Skeletal muscle cell (primary cell): ENCODE data around the gene LIPJ.

Experiments
- DNase-seq: peaks from one replicate; pipeline ENCODE4 v3.0.0-alpha.2; 2010; ENCODE audit warnings: low read depth
- H3K4me3 ChIP-seq: 2 replicates; pipeline ENCODE4 v1.5.1; 2011; ENCODE audit warnings: low read depth, mild to moderate bottlenecking, control low read depth, low read length, moderate library complexity

Gene LIPJ

GRCh38 chr10:88592381-88592780 is 5.8 kb downstream of the LIPJ start:
- no peak overlapping the region for H3K4me3 ChIP-seq
- no peak for DNase-seq

DNA sequence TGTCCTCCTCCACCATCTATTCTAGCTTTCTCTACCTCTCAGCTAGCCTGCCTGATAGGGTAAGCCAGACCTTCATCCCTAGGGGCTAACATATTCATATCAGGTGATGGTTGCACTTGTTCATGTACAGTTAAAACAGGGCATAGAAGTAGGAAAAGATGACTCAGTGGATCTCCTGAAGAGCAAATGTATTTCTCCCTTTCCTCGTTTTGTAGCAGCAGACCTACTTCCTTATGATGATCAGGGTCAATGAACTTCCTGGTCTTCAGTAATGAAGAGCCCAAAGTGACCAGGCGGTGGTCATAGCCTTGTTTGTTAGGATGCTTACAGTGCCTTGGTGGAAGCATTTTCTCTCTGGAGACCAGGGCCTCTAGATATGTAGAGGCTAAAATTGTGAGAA is 6.3 kb downstream of the LIPJ start:
- no peak overlapping the region for H3K4me3 ChIP-seq
- DNase-seq = no peak

DNA sequence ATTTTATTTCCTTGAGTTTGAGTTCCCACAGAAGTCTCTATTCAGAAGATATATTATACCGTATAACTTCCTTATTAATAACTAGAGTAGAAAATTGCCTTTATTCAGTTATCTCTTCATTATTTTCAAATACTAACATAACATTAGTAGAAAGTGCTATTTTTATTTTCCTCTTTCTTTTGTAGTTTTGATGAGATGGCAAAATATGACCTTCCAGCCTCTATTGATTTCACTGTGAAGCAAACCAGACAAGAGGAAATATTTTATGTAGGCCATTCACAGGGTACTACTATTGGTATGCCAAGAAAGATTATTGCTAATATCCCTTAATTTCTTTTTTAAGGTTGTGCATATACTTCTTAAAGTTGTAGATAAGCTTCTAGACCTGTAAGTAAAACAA is 7.9 kb downstream of the LIPJ start:
- no peak overlapping the region for H3K4me3 ChIP-seq
- no peak for DNase-seq

DNA sequence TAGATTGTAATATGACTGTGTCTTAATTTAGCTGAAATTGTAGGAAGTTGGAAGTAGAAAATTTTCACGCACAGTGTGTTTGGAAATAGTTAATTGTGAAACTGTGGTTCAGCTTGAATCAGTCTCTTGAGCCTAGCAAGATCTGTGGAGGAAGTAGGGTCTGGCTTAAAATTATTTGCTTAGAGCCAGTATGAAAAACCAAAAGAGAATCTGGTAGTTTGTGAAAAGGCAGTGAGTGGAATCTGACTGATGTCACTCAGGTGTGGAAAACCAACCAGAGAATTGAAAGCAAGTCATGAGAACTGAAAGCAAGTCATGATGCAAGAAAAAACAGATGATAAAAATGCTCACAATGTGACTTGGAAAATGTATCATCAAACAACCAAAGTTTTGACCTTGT is 11.5 kb downstream of the LIPJ start:
- no peak overlapping the region for H3K4me3 ChIP-seq
- no peak for DNase-seq

- DNase-seq = no peak
- H3K4me3 ChIP-seq = no peak overlapping the region
These were observed 21.6 kb downstream of the LIPJ start for GRCh38 chr10:88608052-88608732.

DNA sequence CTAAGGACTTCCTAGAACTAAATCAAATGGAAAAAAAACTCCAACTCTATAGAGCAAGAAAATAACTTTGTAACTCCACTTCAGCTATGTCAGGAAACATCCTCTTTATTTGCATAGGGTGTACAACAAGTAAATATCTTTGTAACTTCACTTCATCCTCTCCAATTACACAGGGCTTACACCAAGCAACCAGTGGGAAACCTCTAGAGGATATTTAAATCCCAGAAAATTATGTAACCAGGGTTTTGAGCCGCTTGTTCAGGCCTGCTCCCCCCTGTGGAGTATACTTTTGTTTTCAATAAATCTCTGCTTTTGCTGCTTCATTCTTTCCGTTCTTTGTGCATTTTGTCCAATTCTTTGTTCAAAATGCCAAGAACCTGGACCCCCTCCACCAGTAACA is 22.2 kb downstream of the LIPJ start:
- no peak overlapping the region for H3K4me3 ChIP-seq
- DNase-seq = no peak

- no peak overlapping the region for H3K4me3 ChIP-seq
- no peak for DNase-seq
These were observed 29.9 kb downstream of the LIPJ start for GRCh38 chr10:88616250-88616977.

GRCh38 chr10:88617772-88618300 is 31.3 kb downstream of the LIPJ start:
- no peak for DNase-seq

GRCh38 chr10:88618496-88618895 is 31.9 kb downstream of the LIPJ start:
- no peak overlapping the region for H3K4me3 ChIP-seq
- DNase-seq = no peak

More at GRCh38 chr10:88617772-88618300, 31.3 kb downstream of the LIPJ start:
- no peak overlapping the region for H3K4me3 ChIP-seq

DNA sequence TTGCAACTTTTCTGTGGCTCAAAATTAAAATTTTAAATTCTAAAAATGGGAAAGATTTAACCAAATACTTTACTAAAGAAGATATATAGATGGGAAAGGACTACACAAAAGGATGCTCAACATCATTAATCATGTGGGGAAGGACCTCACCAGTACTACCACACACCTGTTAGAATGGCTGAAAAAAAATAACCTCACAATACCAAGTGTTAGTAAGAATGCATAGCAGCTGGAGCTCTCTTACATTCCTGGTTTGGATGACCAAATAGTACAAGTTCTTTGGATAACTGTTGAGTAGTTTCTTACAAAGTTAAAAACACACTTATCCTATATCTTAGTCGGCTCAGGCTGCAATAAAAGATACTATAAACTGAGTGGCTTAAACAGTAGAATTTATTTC is 33.9 kb downstream of the LIPJ start:
- no peak overlapping the region for H3K4me3 ChIP-seq
- DNase-seq = peak; percentile 15

GRCh38 chr10:88623835-88624234 is 37.3 kb downstream of the LIPJ start:
- no peak for DNase-seq
- no peak overlapping the region for H3K4me3 ChIP-seq

DNA sequence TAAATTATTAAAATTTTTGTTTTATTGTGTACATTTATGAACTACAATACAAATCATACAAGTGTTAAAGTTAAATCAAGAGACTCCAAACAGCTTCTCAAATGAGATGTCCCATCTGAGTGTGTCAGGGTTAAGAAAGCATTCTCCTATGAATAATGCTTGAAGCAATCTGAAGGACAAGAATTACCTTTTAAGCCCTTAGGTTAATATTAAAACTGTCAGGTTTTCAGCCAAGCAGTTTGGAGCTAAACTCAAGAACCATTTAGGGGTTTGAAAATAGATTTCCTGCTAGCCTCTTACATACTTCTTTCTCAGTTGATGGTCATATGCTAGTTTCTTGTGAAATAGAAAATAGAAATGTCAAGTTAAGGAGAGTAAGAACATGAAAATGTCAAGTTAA is 38.3 kb downstream of the LIPJ start:
- DNase-seq = no peak
- H3K4me3 ChIP-seq = no peak overlapping the region

DNA sequence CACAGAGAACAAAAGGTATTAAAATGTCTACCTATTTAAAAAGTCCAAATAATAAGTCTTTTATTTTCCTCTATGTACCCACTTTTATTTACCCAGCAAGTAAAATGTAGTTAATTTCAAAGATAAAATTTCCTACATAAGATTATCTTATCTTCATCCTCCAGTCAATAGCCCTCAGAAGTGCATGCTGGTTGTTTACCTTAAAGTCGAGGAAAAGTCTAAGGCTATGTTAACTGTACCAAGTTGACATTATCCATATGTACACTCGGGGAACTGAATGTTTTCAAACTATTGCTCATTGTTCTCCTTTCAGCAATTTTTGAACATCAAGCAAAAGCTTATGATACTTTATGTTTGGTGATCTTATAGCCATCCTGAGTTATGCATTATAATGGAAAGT is 53.6 kb downstream of the LIPJ start:
- no peak for DNase-seq
- no peak overlapping the region for H3K4me3 ChIP-seq

DNA sequence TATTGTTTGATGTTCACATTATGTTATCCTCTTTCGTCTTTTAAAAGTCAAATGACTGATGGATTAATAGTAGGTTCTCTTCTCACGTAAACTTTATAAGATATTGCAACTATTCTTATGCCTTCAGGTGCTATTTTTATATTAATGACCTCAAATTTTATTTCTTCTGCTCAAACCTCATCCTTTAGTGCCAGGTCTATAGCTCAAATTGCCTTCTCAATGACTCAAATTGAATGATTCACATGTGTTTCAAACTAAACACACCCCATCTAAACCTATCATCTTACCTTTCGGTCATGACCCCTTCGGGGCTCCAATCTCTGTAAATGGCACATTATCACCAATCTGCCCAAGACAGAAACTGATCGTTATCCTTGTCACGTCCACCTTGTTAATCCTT is 55.6 kb downstream of the LIPJ start:
- no peak overlapping the region for H3K4me3 ChIP-seq
- DNase-seq = no peak

GRCh38 chr10:88642963-88643362 is 56.4 kb downstream of the LIPJ start:
- no peak overlapping the region for H3K4me3 ChIP-seq
- no peak for DNase-seq

DNA sequence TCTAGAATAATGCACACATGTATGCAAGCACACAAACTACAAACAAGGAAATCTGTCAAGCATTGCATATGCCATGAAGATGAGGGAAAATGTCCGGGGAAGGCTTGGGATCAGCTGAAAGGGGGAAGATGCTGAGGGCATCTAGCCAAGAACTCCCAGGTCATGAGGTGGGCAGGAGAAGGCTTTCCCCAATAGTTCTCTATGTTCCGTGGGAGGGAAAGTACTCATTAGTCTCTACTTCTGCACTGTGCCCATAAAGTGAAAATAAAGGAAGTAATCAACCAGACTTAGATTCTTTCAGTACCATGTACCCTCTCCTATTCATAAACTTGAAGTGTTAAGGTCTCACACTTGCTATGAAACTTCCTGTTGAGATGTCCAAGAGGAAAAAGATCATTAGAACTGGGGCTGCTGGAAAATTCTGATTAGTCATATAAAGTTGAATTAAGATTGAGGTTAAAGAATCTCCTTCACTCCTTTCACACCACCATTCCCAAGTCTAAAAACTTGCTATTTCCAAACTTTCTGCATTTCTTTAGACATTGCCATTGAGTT is 60.6 kb downstream of the LIPJ start:
- DNase-seq = no peak
- H3K4me3 ChIP-seq = no peak overlapping the region

- DNase-seq = peak; percentile 51
- no peak overlapping the region for H3K4me3 ChIP-seq
These were observed 64.6 kb downstream of the LIPJ start for GRCh38 chr10:88651101-88651551.

DNA sequence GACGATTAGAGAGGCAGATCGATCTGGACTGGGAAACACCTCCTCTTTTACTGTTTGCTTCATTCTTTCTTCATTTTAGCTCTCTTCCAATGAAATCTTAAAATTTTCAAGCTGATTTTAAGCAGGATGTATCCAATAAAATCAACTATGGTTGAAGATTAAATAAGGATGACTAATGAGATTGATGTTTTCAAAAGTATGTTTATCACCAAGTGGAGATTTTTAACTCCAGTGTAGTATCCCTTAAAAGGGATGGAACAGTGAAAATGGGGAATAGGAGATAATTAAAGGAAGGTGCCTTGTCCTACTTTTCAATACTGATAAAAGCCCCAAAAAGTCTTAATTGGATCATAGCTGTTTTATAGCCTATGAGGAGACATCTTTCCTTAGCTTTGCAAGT is 66.1 kb downstream of the LIPJ start:
- no peak overlapping the region for H3K4me3 ChIP-seq

More for the DNA sequence above, 66.1 kb downstream of the LIPJ start:
- no peak for DNase-seq
